Panc1 (cell line): Measurements from ENCODE around the gene MRPL38. TPM values are rescaled to one million over a fixed set of nuclear protein-coding genes. Genes with fewer than 3 reads are reported as not detected.
"Not testable (repeated sequence)": the region's sequence is repeated elsewhere in the genome, so short reads cannot be mapped to it uniquely, and the experiment has no call there.

ENCODE experiments used
- ATAC-seq: fragments of 200-7000 bp; cut with Tn5 transposase; 2 replicates; pipeline ENCODE4 v1.9.1; 2020; ENCODE audit warnings: mild to moderate bottlenecking, moderate library complexity
- BruUV-seq: library from RNA; stranded (reverse); fragments of 400-500 nt; replicated peaks from 2 replicates; lab custom pipeline; 2021; lab: Mats Ljungman, UMichigan
- CTCF ChIA-PET: fragments of 300-600 bp; sonication (Branson Sonifier 250); formaldehyde crosslinking; loops from one replicate; lab custom pipeline; 2022; ENCODE audit warnings: antibody characterized with exemption; lab: Charles Lee
- POLR2A ChIA-PET: fragments of 300-600 bp; sonication (Branson Sonifier 250); formaldehyde crosslinking; loops from one replicate; lab custom pipeline; 2022; ENCODE audit warnings: antibody characterized with exemption; lab: Charles Lee
- DNase-seq: peaks from one replicate; pipeline ENCODE4 v3.0.0-alpha.2; 2010; ENCODE audit warnings: low read depth, low spot score
- H3K27ac ChIP-seq: 2 replicates; pipeline ENCODE4 v1.5.1; 2011; ENCODE audit warnings: mild to moderate bottlenecking, low read length, inconsistent platforms
- H3K27me3 ChIP-seq: fragments of 200-500 bp; sonication (Bioruptor generic); 2 replicates; pipeline ENCODE4 v1.6.0; 2014; ENCODE audit warnings: low read length, inconsistent platforms; ENCODE audit not compliant: control insufficient read depth, insufficient read depth
- H3K36me3 ChIP-seq: fragments of 200-500 bp; sonication (Bioruptor generic); 2 replicates; pipeline ENCODE4 v1.5.1; 2014; ENCODE audit warnings: inconsistent platforms, mild to moderate bottlenecking, low read length, moderate library complexity; ENCODE audit not compliant: control insufficient read depth, insufficient read depth
- H3K4me1 ChIP-seq: 2 replicates; pipeline ENCODE4 v1.5.1; 2011; ENCODE audit warnings: inconsistent platforms, mild to moderate bottlenecking, low read length, moderate library complexity; ENCODE audit not compliant: control insufficient read depth, insufficient read depth
- H3K4me3 ChIP-seq, 2 experiments: 2 replicates each; pipeline ENCODE4 v1.5.1; 2011 to 2012; ENCODE audit warnings: low read depth in 2 of 2, low read length in 2 of 2, mild to moderate bottlenecking in 2 of 2, inconsistent platforms in 1 of 2, moderate library complexity in 1 of 2
- H3K9me3 ChIP-seq: fragments of 200-500 bp; sonication (Bioruptor generic); 2 replicates; pipeline ENCODE4 v1.5.1; 2014; ENCODE audit warnings: low read depth, mild to moderate bottlenecking, inconsistent platforms, low read length, moderate library complexity; ENCODE audit not compliant: control insufficient read depth, insufficient read depth
- CTCF ChIP-seq: fragments of 450-650 bp; IDR thresholded peaks from 2 replicates; pipeline ENCODE4 v1.5.1; 2017; ENCODE audit warnings: mild to moderate bottlenecking
- POLR2AphosphoS5 ChIP-seq: IDR thresholded peaks from 2 replicates; pipeline ENCODE4 v1.6.1; 2012; ENCODE audit warnings: mild to moderate bottlenecking, low read depth, low read length, moderate library complexity
- REST ChIP-seq, 2 experiments: IDR thresholded peaks; 2 replicates each; pipeline ENCODE4 v1.6.1; 2011 to 2012; ENCODE audit warnings: low read depth in 2 of 2, control low read depth in 1 of 2, low read length in 1 of 2, mild to moderate bottlenecking in 1 of 2, moderate library complexity in 1 of 2; ENCODE audit not compliant: insufficient read depth in 1 of 2
- SIN3A ChIP-seq: IDR thresholded peaks from 2 replicates; pipeline ENCODE4 v1.6.1; 2012; ENCODE audit warnings: low read depth, mild to moderate bottlenecking, low read length, moderate library complexity, borderline replicate concordance; ENCODE audit not compliant: insufficient read depth
- TCF7L2 ChIP-seq: IDR thresholded peaks from 2 replicates; pipeline ENCODE4 v1.6.1; 2011; ENCODE audit warnings: mild to moderate bottlenecking, low read depth, low read length, inconsistent platforms
- in situ Hi-C: cut with HindIII; loops from 2 replicates; pipeline ENCODE4 v1.10.0; 2016; ENCODE audit warnings: low sequenced_read_pairs, low pct_unique_long_range_greater_than_20kb
- intact Hi-C: fragments of 100-400 bp; cut with micrococcal nuclease; formaldehyde crosslinking; loops from one replicate; pipeline ENCODE4 v1.10.0; 2022; ENCODE audit not compliant: unreplicated experiment
- total RNA-seq: library from RNA; stranded (reverse); gene quantifications from one replicate; pipeline ENCODE4 v1.2.1, GENCODE V29; 2021; ENCODE audit not compliant: unreplicated experiment

MRPL38 gene
- total RNA-seq, 1 experiment from 2014 or later: 165 TPM

GRCh38 chr17:75851693-75851991 is 53.0 kb downstream of the MRPL38 start:
- BruUV-seq, CTCF ChIA-PET: not testable (repeated sequence)

GRCh38 chr17:75850928-75851692 is 53.6 kb downstream of the MRPL38 start:
- in situ Hi-C loops: no loop called here
- intact Hi-C loops: no loop called here

More at GRCh38 chr17:75851693-75851991, 53.0 kb downstream of the MRPL38 start:
- H3K36me3 ChIP-seq, H3K4me3 ChIP-seq, POLR2A ChIA-PET, H3K27ac ChIP-seq, intact Hi-C loops, DNase-seq, ATAC-seq, in situ Hi-C loops, H3K9me3 ChIP-seq, H3K27me3 ChIP-seq: not testable (repeated sequence)
- H3K4me1 ChIP-seq: peaks cover 31% of the 10 kb centered on the region

GRCh38 chr17:75849724-75850123 is 55.0 kb downstream of the MRPL38 start:
- H3K4me1 ChIP-seq: peaks cover 42% of the 10 kb centered on the region
- no peak overlapping the region for H3K27ac ChIP-seq
- H3K9me3 ChIP-seq: no peaks in the 10 kb centered on the region
- ChIA-PET CTCF (interaction anchor here (0.6 to 1.0 kb wide), 3 partner anchors 21 to 70 kb away, joined by 3 to 4 read pairs (median 4); no protein-coding TSS in a partner anchor), POLR2A (interaction anchor here (0.7 kb wide), 1 partner anchor 46 kb away, joined by 4 read pairs; no protein-coding TSS in a partner anchor)
- no peak for ATAC-seq
- in situ Hi-C loops (no loop called here), intact Hi-C loops (no loop called here)
- H3K36me3 ChIP-seq: no peaks in the 10 kb centered on the region; the same call in 1 of the 2 replicates
- TF ChIP-seq POLR2AphosphoS5: no peak
- TF ChIP-seq CTCF: no peak
- TF ChIP-seq REST (IDR thresholded peaks at IDR 0.05; ENCODE audit: insufficient read depth in 1 of 2, low read depth in 2 of 2, low read length in 1 of 2): no peak
- no peaks in the 10 kb centered on the region for H3K27me3 ChIP-seq
- no peak for DNase-seq
- no peak overlapping the region for H3K4me3 ChIP-seq
- no TSS peak for BruUV-seq

More at GRCh38 chr17:75850928-75851692, 53.6 kb downstream of the MRPL38 start:
- no TSS peak for BruUV-seq
- Histone ChIP-seq H3K27ac (no peak overlapping the region), H3K9me3 (no peaks in the 10 kb centered on the region), H3K4me3 (no peak overlapping the region), H3K36me3 (no peaks in the 10 kb centered on the region; the same call in 1 of the 2 replicates), H3K4me1 (peaks cover 29% of the 10 kb centered on the region), H3K27me3 (no peaks in the 10 kb centered on the region)
- POLR2A ChIA-PET: interaction anchor here (0.7 kb wide), 1 partner anchor 11 kb away, joined by 6 read pairs; no protein-coding TSS in a partner anchor
- TF ChIP-seq SIN3A (no peak), CTCF (no peak), TCF7L2 (no peak)
- DNase-seq (no peak), ATAC-seq (no peak)
- CTCF ChIA-PET: no interaction called here
